HepG2 (cell line): Measurements from ENCODE around the gene CAD. TPM values are rescaled to one million over a fixed set of nuclear protein-coding genes. Genes with fewer than 3 reads are reported as not detected.

Experiments used
- DPF2 ChIP-seq: sonication (generic); formaldehyde crosslinking; IDR thresholded peaks from 2 replicates; pipeline ENCODE4 v1.4.0; 2020; ENCODE audit warnings: mild to moderate bottlenecking, low read depth, missing genetic modification reagents, borderline replicate concordance
- ETV5 ChIP-seq: IDR thresholded peaks from 2 replicates; pipeline ENCODE4 v1.6.1; 2018; ENCODE audit warnings: missing biosample characterization, missing genetic modification reagents, inconsistent platforms, borderline replicate concordance
- ETV6 ChIP-seq: sonication (generic); formaldehyde crosslinking; conservative IDR thresholded peaks from 2 replicates; pipeline ENCODE4 v1.4.0; 2020; ENCODE audit warnings: missing genetic modification reagents
- FOXC1 ChIP-seq: sonication (generic); formaldehyde crosslinking; IDR thresholded peaks from 2 replicates; pipeline ENCODE4 v1.8.0; 2022; ENCODE audit warnings: mild to moderate bottlenecking, missing genetic modification reagents, borderline replicate concordance
- GLI4 ChIP-seq: sonication (generic); formaldehyde crosslinking; IDR thresholded peaks from 2 replicates; pipeline ENCODE4 v1.5.1; 2020; ENCODE audit warnings: missing genetic modification reagents, mild to moderate bottlenecking, moderate library complexity, borderline replicate concordance
- MED1 ChIP-seq: sonication (generic); formaldehyde crosslinking; IDR thresholded peaks from 2 replicates; pipeline ENCODE4 v1.4.0; 2020; ENCODE audit warnings: missing genetic modification reagents
- NFE2L1 ChIP-seq: sonication (generic); formaldehyde crosslinking; IDR thresholded peaks from 2 replicates; pipeline ENCODE4 v1.4.0; 2020; ENCODE audit warnings: missing genetic modification reagents, mild to moderate bottlenecking, borderline replicate concordance
- NONO ChIP-seq, 2 experiments: fragments of 450-650 bp in 1 of 2; sonication (generic) in 1 of 2; formaldehyde crosslinking in 1 of 2; IDR thresholded peaks in 1 of 2; conservative IDR thresholded peaks in 1 of 2; 2 replicates each; pipeline versions ENCODE4 v1.6.1 to v1.8.0; 2017 to 2022; ENCODE audit warnings: mild to moderate bottlenecking in 1 of 2, missing genetic modification reagents in 1 of 2, moderate library complexity in 1 of 2
- NR3C1 ChIP-seq: sonication (generic); formaldehyde crosslinking; IDR thresholded peaks from 2 replicates; pipeline ENCODE4 v1.4.0; 2020; ENCODE audit warnings: missing genetic modification reagents
- RFX5 ChIP-seq: IDR thresholded peaks from 2 replicates; pipeline ENCODE4 v1.6.1; 2011; ENCODE audit warnings: low read depth, low read length, improper control_type of control experiment
- SP1 ChIP-seq, 2 experiments: fragments of 450-650 bp in 1 of 2; sonication (generic) in 1 of 2; formaldehyde crosslinking in 1 of 2; IDR thresholded peaks; 2 replicates each; pipeline versions ENCODE4 v1.4.0 to v1.6.1; 2016 to 2020; ENCODE audit warnings: missing genetic modification reagents in 1 of 2
- ZNF296 ChIP-seq: sonication (generic); formaldehyde crosslinking; conservative IDR thresholded peaks from 2 replicates; pipeline ENCODE4 v1.5.0; 2020; ENCODE audit warnings: mild to moderate bottlenecking, missing genetic modification reagents
- ZNF501 ChIP-seq: sonication (generic); formaldehyde crosslinking; IDR thresholded peaks from 2 replicates; pipeline ENCODE4 v1.5.1; 2020; ENCODE audit warnings: mild to moderate bottlenecking, moderate library complexity, missing genetic modification reagents
- ZNF589 ChIP-seq: sonication (generic); formaldehyde crosslinking; conservative IDR thresholded peaks from 2 replicates; pipeline ENCODE4 v1.8.0; 2022; ENCODE audit warnings: mild to moderate bottlenecking, moderate library complexity, missing genetic modification reagents
- ZNF776 ChIP-seq: sonication (generic); formaldehyde crosslinking; IDR thresholded peaks from 2 replicates; pipeline ENCODE4 v1.4.0; 2020; ENCODE audit warnings: mild to moderate bottlenecking, missing genetic modification reagents
- ZNF782 ChIP-seq: sonication (generic); formaldehyde crosslinking; IDR thresholded peaks from 2 replicates; pipeline ENCODE4 v1.4.0; 2020; ENCODE audit warnings: missing genetic modification reagents, mild to moderate bottlenecking, borderline replicate concordance
- ZNF839 ChIP-seq: sonication (generic); formaldehyde crosslinking; IDR thresholded peaks from 2 replicates; pipeline ENCODE4 v1.4.0; 2020; ENCODE audit warnings: missing genetic modification reagents, mild to moderate bottlenecking, borderline replicate concordance
- polyA plus RNA-seq, 8 experiments: library from polyadenylated mRNA; depleted of rRNA in 3 of 8; stranded (reverse) in 7 of 8; unstranded in 1 of 8; fragments of >200 nt; fragmentation: Illumina TruSeq in 4 of 8; extraction: Trizol in 4 of 8; gene quantifications; 2 replicates each; pipeline versions ENCODE4 v1.2.1 to v1.2.3, GENCODE V29; 2011 to 2016; ENCODE audit warnings: low read depth in 4 of 8, missing spikeins in 1 of 8, mixed read lengths in 1 of 8; ENCODE audit not compliant: insufficient read depth in 1 of 8
- total RNA-seq, 5 experiments: library from RNA; depleted of rRNA; stranded (reverse); fragments of >200 nt; fragmentation: Illumina TruSeq; extraction: Trizol; gene quantifications; 2 replicates each; pipeline ENCODE4 v1.2.3, GENCODE V29; 2016; ENCODE audit warnings: low read depth in 1 of 5
- TF ChIP-seq, protein P1 (sequence below): sonication (generic); formaldehyde crosslinking; IDR thresholded peaks from 2 replicates; pipeline ENCODE4 v1.9.0; 2021; ENCODE audit warnings: missing genetic modification reagents, borderline replicate concordance
- TF ChIP-seq, protein P2 (sequence below): sonication (generic); formaldehyde crosslinking; IDR thresholded peaks from 2 replicates; pipeline ENCODE4 v1.5.0; 2020; ENCODE audit warnings: missing genetic modification reagents
- TF ChIP-seq, protein P3 (sequence below): sonication (generic); formaldehyde crosslinking; IDR thresholded peaks from 2 replicates; pipeline ENCODE4 v1.5.1; 2020; ENCODE audit warnings: missing genetic modification reagents, mild to moderate bottlenecking, borderline replicate concordance
- TF ChIP-seq, protein P4 (sequence below): fragments of 450-650 bp; IDR thresholded peaks from 2 replicates; pipeline ENCODE4 v1.6.1; 2017

Gene CAD
- total and polyA plus RNA-seq, 2 of the 13 experiments (the other 11 are each of a cell fraction or from before 2014, with no cell fraction given), result 21.7 to 37.0 TPM

DNA sequence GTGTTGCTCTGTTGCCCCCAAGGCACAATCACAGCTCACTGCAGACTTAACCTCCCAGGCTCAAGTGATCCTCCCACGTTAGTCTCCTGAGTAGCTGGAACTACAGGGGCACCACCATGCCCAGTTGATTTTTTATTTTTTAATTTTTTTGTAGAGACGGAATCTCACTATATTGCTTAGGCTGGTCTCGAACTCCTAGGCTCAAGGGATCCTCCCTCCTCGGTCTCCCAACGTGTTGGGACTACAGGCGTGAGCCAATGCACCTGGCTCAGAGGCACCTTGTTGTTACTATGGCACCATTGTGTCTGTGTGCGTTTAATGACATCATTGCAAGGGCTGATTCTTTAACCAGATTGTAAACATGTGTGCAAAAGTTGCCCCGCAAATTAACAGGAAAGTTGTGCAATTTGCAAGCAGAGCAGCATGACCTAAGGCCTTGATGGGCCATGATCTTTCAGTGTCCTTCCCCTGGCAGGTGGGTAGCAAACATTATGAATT lies 45.8 kb upstream of the CAD start (continued):
- TF ChIP-seq, protein P1, sequence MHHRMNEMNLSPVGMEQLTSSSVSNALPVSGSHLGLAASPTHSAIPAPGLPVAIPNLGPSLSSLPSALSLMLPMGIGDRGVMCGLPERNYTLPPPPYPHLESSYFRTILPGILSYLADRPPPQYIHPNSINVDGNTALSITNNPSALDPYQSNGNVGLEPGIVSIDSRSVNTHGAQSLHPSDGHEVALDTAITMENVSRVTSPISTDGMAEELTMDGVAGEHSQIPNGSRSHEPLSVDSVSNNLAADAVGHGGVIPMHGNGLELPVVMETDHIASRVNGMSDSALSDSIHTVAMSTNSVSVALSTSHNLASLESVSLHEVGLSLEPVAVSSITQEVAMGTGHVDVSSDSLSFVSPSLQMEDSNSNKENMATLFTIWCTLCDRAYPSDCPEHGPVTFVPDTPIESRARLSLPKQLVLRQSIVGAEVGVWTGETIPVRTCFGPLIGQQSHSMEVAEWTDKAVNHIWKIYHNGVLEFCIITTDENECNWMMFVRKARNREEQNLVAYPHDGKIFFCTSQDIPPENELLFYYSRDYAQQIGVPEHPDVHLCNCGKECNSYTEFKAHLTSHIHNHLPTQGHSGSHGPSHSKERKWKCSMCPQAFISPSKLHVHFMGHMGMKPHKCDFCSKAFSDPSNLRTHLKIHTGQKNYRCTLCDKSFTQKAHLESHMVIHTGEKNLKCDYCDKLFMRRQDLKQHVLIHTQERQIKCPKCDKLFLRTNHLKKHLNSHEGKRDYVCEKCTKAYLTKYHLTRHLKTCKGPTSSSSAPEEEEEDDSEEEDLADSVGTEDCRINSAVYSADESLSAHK (CRISPR knock-in tag), result no peak
- TF ChIP-seq ZNF782 (CRISPR knock-in tag), result no peak
- peak; percentile 93 for TF ChIP-seq ETV5 (CRISPR knock-in tag)
- no peak for TF ChIP-seq NONO (IDR thresholded peaks at IDR 0.05)
- TF ChIP-seq NONO (CRISPR knock-in tag; conservative IDR thresholded peaks at IDR 0.05), result peak; percentile 75; the same call in 1 of the 2 replicates
- TF ChIP-seq ZNF296, result no peak
- TF ChIP-seq ZNF839 (CRISPR knock-in tag), result no peak
- TF ChIP-seq GLI4 (CRISPR knock-in tag), result no peak
- TF ChIP-seq FOXC1 (CRISPR knock-in tag), result no peak; the same call in 1 of the 2 replicates
- 0 out of 2 replicates have a peak, but pooled peaks have one; percentile 48 for TF ChIP-seq ZNF589 (CRISPR knock-in tag)
- TF ChIP-seq, protein P2, sequence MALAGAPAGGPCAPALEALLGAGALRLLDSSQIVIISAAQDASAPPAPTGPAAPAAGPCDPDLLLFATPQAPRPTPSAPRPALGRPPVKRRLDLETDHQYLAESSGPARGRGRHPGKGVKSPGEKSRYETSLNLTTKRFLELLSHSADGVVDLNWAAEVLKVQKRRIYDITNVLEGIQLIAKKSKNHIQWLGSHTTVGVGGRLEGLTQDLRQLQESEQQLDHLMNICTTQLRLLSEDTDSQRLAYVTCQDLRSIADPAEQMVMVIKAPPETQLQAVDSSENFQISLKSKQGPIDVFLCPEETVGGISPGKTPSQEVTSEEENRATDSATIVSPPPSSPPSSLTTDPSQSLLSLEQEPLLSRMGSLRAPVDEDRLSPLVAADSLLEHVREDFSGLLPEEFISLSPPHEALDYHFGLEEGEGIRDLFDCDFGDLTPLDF (CRISPR knock-in tag), result no peak
- peak; percentile 100 for TF ChIP-seq MED1 (CRISPR knock-in tag)
- TF ChIP-seq SP1 (IDR thresholded peaks at IDR 0.05), result no peak
- TF ChIP-seq SP1 (CRISPR knock-in tag; IDR thresholded peaks at IDR 0.05), result no peak
- TF ChIP-seq ZNF501 (CRISPR knock-in tag), result peak; percentile 67
- no peak for TF ChIP-seq ETV6 (CRISPR knock-in tag)
- no peak for TF ChIP-seq RFX5
- TF ChIP-seq ZNF776 (CRISPR knock-in tag), result no peak
- TF ChIP-seq NR3C1 (CRISPR knock-in tag), result no peak
- TF ChIP-seq, protein P3, sequence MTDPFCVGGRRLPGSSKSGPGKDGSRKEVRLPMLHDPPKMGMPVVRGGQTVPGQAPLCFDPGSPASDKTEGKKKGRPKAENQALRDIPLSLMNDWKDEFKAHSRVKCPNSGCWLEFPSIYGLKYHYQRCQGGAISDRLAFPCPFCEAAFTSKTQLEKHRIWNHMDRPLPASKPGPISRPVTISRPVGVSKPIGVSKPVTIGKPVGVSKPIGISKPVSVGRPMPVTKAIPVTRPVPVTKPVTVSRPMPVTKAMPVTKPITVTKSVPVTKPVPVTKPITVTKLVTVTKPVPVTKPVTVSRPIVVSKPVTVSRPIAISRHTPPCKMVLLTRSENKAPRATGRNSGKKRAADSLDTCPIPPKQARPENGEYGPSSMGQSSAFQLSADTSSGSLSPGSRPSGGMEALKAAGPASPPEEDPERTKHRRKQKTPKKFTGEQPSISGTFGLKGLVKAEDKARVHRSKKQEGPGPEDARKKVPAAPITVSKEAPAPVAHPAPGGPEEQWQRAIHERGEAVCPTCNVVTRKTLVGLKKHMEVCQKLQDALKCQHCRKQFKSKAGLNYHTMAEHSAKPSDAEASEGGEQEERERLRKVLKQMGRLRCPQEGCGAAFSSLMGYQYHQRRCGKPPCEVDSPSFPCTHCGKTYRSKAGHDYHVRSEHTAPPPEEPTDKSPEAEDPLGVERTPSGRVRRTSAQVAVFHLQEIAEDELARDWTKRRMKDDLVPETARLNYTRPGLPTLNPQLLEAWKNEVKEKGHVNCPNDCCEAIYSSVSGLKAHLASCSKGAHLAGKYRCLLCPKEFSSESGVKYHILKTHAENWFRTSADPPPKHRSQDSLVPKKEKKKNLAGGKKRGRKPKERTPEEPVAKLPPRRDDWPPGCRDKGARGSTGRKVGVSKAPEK, result no peak
- TF ChIP-seq DPF2 (CRISPR knock-in tag), result peak; percentile 74
- TF ChIP-seq NFE2L1, result no peak
- TF ChIP-seq, protein P4, sequence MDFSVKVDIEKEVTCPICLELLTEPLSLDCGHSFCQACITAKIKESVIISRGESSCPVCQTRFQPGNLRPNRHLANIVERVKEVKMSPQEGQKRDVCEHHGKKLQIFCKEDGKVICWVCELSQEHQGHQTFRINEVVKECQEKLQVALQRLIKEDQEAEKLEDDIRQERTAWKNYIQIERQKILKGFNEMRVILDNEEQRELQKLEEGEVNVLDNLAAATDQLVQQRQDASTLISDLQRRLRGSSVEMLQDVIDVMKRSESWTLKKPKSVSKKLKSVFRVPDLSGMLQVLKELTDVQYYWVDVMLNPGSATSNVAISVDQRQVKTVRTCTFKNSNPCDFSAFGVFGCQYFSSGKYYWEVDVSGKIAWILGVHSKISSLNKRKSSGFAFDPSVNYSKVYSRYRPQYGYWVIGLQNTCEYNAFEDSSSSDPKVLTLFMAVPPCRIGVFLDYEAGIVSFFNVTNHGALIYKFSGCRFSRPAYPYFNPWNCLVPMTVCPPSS, result no peak
